Measurements from ENCODE around the gene AK8.

GRCh38 chr9:132808645-132809044 is 69.4 kb downstream of the AK8 start:
- TF ChIP-seq CTCF (IDR thresholded peaks at IDR 0.05) (no peak), POLR2A (IDR thresholded peaks at IDR 0.05) (no peak), POLR2AphosphoS5 (IDR thresholded peaks at IDR 0.05) (no peak), EP300 (IDR thresholded peaks at IDR 0.05) (no peak)
